A549 treated with ZK216348 at 1 μM for 4 hours (cell line): Measurements from ENCODE around the gene SUSD2. TPM values are rescaled to one million over a fixed set of nuclear protein-coding genes. Genes with fewer than 3 reads are reported as not detected.

Experiments used
- total RNA-seq: library from RNA; stranded (reverse); fragments of 200-300 nt; extraction: Qiagen RNA extraction; gene quantifications from 5 replicates; pipeline ENCODE4 v1.2.3, GENCODE V29; 2022; ENCODE audit warnings: low read depth

Gene SUSD2, protein sequence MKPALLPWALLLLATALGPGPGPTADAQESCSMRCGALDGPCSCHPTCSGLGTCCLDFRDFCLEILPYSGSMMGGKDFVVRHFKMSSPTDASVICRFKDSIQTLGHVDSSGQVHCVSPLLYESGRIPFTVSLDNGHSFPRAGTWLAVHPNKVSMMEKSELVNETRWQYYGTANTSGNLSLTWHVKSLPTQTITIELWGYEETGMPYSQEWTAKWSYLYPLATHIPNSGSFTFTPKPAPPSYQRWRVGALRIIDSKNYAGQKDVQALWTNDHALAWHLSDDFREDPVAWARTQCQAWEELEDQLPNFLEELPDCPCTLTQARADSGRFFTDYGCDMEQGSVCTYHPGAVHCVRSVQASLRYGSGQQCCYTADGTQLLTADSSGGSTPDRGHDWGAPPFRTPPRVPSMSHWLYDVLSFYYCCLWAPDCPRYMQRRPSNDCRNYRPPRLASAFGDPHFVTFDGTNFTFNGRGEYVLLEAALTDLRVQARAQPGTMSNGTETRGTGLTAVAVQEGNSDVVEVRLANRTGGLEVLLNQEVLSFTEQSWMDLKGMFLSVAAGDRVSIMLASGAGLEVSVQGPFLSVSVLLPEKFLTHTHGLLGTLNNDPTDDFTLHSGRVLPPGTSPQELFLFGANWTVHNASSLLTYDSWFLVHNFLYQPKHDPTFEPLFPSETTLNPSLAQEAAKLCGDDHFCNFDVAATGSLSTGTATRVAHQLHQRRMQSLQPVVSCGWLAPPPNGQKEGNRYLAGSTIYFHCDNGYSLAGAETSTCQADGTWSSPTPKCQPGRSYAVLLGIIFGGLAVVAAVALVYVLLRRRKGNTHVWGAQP
- total RNA-seq: 41.6 to 76.6 TPM (median 72.0 TPM) in 5 replicates

DNA sequence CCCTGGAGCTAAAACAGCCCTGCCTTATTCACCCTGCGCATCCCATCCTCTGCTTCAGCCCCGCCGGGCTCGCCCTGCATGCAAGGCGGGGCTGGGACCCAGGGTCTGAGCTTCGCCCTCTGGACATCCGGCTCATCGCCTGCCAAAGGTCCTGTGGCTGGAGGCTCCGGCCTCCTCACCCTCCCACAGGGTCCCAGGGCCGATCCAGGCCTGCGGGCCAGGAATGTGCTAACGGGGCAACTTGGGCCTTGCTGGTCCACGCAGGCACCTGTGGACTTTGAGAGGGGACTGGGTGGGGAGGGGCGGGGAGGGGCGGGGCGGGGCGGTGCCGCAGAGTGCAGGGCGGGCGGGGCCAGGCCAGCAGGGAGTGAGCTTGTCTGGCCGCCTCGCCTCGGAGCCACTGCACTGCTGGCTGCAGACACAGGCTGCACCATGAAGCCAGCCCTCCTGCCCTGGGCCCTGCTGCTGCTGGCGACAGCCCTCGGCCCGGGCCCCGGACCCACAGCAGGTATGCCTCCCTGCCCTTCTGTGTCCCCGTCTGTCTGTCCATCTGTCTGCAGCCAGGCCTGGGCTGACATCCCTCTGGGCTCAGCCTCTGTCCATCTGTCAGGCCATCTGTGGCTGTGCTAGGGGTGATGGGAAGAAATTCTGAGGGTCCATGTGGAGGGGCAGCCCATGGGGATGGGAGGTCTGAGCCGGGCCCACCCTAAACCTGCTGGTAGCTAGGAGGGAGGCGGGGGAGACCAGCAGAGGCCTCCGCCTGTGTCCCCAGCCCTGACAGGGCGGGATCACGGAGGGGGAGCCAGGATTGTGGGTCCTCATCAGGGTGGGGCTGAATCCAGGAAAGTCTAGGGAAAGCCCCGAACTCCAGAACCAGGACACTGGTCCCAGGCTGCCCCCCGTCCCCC lies at the start of gene SUSD2:
Gene SUSD2 (plus strand): TSS at position 400 of the 908 bp plus-strand sequence. CDS start 33 bp downstream, at position 433.

Other genes starting within 250 kb of the SUSD2 start
- gene GSTT2B, start 220.3 kb upstream of the SUSD2 start, total RNA-seq: 0.21 to 0.40 TPM (median 0.21 TPM) in 3 of 5 replicates, not detected in the others
- gene DDTL, start 214.6 kb upstream of the SUSD2 start, total RNA-seq: 1.5 to 2.4 TPM (median 1.7 TPM) in 5 replicates
- 84.5 to 162 TPM (median 148 TPM) in 5 replicates for gene DDT, start 207.0 kb upstream of the SUSD2 start, total RNA-seq
- not detected in 5 replicates for gene GSTT2, start 201.4 kb upstream of the SUSD2 start, total RNA-seq
- not detected in 5 replicates for gene GSTT4, start 176.0 kb upstream of the SUSD2 start, total RNA-seq
- 13.7 to 34.5 TPM (median 27.5 TPM) in 5 replicates for gene CABIN1, start 170.2 kb upstream of the SUSD2 start, total RNA-seq
- gene GGT5, start 63.6 kb downstream of the SUSD2 start, total RNA-seq: 1.5 to 4.0 TPM (median 3.7 TPM) in 5 replicates
- gene SPECC1L, start 89.3 kb downstream of the SUSD2 start, total RNA-seq: 14.1 to 17.0 TPM (median 16.2 TPM) in 5 replicates
- gene ADORA2A, start 246.1 kb downstream of the SUSD2 start, total RNA-seq: 0.57 to 0.93 TPM (median 0.69 TPM) in 5 replicates